Left lung (tissue), 10 donors: ENCODE measurements around the gene UPF1. TPM values are rescaled to one million over a fixed set of nuclear protein-coding genes. Genes with fewer than 3 reads are reported as not detected.

Experiments used
- ATAC-seq: fragments of 200-7000 bp; cut with Tn5 transposase; one replicate; pipeline ENCODE4 v1.9.1; 2020; ENCODE audit warnings: moderate library complexity
- DNase-seq, 4 donors: peaks; one replicate each; pipeline ENCODE4 v3.0.0-alpha.2; 2013 to 2020
- H3K27ac ChIP-seq, 2 donors: fragments of 200-600 bp; sonication (generic) in 1 of 2; one replicate each; pipeline versions ENCODE4 v1.5.0 to v1.8.0; 2020 to 2021
- H3K27me3 ChIP-seq, 2 donors: fragments of 200-600 bp; sonication (generic) in 1 of 2; one replicate each; pipeline versions ENCODE4 v1.5.0 to v1.8.0; 2020 to 2021
- H3K36me3 ChIP-seq, 2 donors: fragments of 200-600 bp; sonication (generic) in 1 of 2; one replicate each; pipeline versions ENCODE4 v1.5.0 to v1.8.0; 2020 to 2021
- H3K4me1 ChIP-seq, 2 donors: fragments of 200-600 bp; one replicate each; pipeline ENCODE4 v1.8.0; 2021
- H3K4me3 ChIP-seq, 2 donors: fragments of 200-600 bp; sonication (generic) in 1 of 2; one replicate each; pipeline versions ENCODE4 v1.5.0 to v1.8.0; 2020 to 2021; ENCODE audit warnings: mild to moderate bottlenecking in 1 of 2
- H3K9me3 ChIP-seq, 2 donors: fragments of 200-600 bp; sonication (generic) in 1 of 2; one replicate each; pipeline versions ENCODE4 v1.5.0 to v1.8.0; 2020 to 2021
- CTCF ChIP-seq, 2 donors: fragments of 200-600 bp; sonication (generic) in 1 of 2; IDR thresholded peaks; one replicate each; pipeline versions ENCODE4 v1.5.0 to v1.8.0; 2021; ENCODE audit warnings: antibody characterized with exemption in 2 of 2
- intact Hi-C, 2 donors: fragments of 100-400 bp; cut with DNase I; formaldehyde crosslinking; loops; one replicate each; pipeline versions ENCODE4 v1.11.2 to v1.14.2; 2022
- polyA plus RNA-seq, 6 donors: library from polyadenylated mRNA; unstranded; fragments of 120-200 nt; gene quantifications; one replicate each; pipeline ENCODE4 v1.2.1, GENCODE V29; 2013; ENCODE audit not compliant: insufficient read length in 6 of 6
- total RNA-seq, 2 donors: library from RNA; stranded (reverse); fragmentation: NEBNext Ultra II Directional; extraction: Animal tissue kit (Norgen Biotek cat#: 25700); gene quantifications; one replicate each; pipeline ENCODE4 v1.2.1, GENCODE V29; 2021
- donor health status: DM: no; HTN: yes; CAD: no.
- donor health status: DM: no; HTN: no; CAD: no.

Gene UPF1
- total and polyA plus RNA-seq, 8 donors = 49.1 to 80.9 (median 55.3) TPM

- DNase-seq = no peak
- Histone ChIP-seq H3K9me3 (no peaks in the 10 kb centered on the region), H3K27ac (no peak overlapping the region), H3K4me1 (peaks cover 0 to 18% of the 10 kb centered on the region in 2 donors), H3K27me3 (peaks cover 0 to 26% of the 10 kb centered on the region in 2 donors), H3K4me3 (no peak overlapping the region), H3K36me3 (peaks cover 0 to 21% of the 10 kb centered on the region in 2 donors)
- TF ChIP-seq CTCF (IDR thresholded peaks at IDR 0.05) = no peak
- intact Hi-C loops = no loop called here
- no peak for ATAC-seq
Measured at GRCh38 chr19:18871543-18871942, 39.8 kb downstream of the UPF1 start.

- Histone ChIP-seq H3K27ac (no peak overlapping the region), H3K36me3 (no peaks in the 10 kb centered on the region), H3K9me3 (no peaks in the 10 kb centered on the region), H3K4me1 (no peaks in the 10 kb centered on the region), H3K27me3 (peaks cover 0 to under 1% of the 10 kb centered on the region in 2 donors), H3K4me3 (no peak overlapping the region)
- ATAC-seq (no peak), DNase-seq (no peak)
- intact Hi-C loops = no loop called here
- no peak for TF ChIP-seq CTCF (IDR thresholded peaks at IDR 0.05)
Measured at GRCh38 chr19:18875726-18876125, 44.0 kb downstream of the UPF1 start.

GRCh38 chr19:18876865-18877264 is 45.1 kb downstream of the UPF1 start:
- Histone ChIP-seq H3K36me3 (no peaks in the 10 kb centered on the region), H3K9me3 (no peaks in the 10 kb centered on the region), H3K4me1 (no peaks in the 10 kb centered on the region), H3K4me3 (no peak overlapping the region), H3K27ac (no peak overlapping the region), H3K27me3 (no peaks in the 10 kb centered on the region)
- intact Hi-C loops = no loop called here
- ATAC-seq (no peak), DNase-seq (peak in 1 of 4 donors; percentile 2)
- no peak for TF ChIP-seq CTCF (IDR thresholded peaks at IDR 0.05)

- Histone ChIP-seq H3K4me1 (no peaks in the 10 kb centered on the region), H3K27me3 (no peaks in the 10 kb centered on the region), H3K4me3 (no peak overlapping the region), H3K27ac (no peak overlapping the region), H3K36me3 (no peaks in the 10 kb centered on the region), H3K9me3 (no peaks in the 10 kb centered on the region)
- intact Hi-C loops = no loop called here
- TF ChIP-seq CTCF (IDR thresholded peaks at IDR 0.05) = no peak
- no peak for ATAC-seq
- peak in 1 of 4 donors; percentile 59 for DNase-seq
Measured at GRCh38 chr19:18878058-18878797, 46.5 kb downstream of the UPF1 start.

- no peak for TF ChIP-seq CTCF (IDR thresholded peaks at IDR 0.05)
- intact Hi-C loops = no loop called here
- ATAC-seq = no peak
- DNase-seq = peak in 1 of 4 donors; percentile 62
- Histone ChIP-seq H3K4me3 (no peak overlapping the region), H3K9me3 (no peaks in the 10 kb centered on the region), H3K4me1 (no peaks in the 10 kb centered on the region), H3K36me3 (no peaks in the 10 kb centered on the region), H3K27me3 (no peaks in the 10 kb centered on the region), H3K27ac (no peak overlapping the region)
Measured at GRCh38 chr19:18878858-18879578, 47.3 kb downstream of the UPF1 start.
